Activated CD4-positive, alpha-beta T cell treated with anti-CD3 and anti-CD28 coated beads, Interleukin-2, Interleukin-6, amounts not matched to agents 100 ng/mL and 50 ng/mL, durations not matched to agents 16 hours and 8 hours (primary cell): Measurements from ENCODE around the gene IFTAP.
"Not testable (repeated sequence)": the region's sequence is repeated elsewhere in the genome, so short reads cannot be mapped to it uniquely, and the experiment has no call there.

Source experiments
- DNase-seq: peaks from one replicate; pipeline ENCODE4 v3.0.0-alpha.2; 2020

IFTAP gene

GRCh38 chr11:36657610-36658267, 63.4 kb downstream of the IFTAP start:
- DNase-seq, result no peak

DNA sequence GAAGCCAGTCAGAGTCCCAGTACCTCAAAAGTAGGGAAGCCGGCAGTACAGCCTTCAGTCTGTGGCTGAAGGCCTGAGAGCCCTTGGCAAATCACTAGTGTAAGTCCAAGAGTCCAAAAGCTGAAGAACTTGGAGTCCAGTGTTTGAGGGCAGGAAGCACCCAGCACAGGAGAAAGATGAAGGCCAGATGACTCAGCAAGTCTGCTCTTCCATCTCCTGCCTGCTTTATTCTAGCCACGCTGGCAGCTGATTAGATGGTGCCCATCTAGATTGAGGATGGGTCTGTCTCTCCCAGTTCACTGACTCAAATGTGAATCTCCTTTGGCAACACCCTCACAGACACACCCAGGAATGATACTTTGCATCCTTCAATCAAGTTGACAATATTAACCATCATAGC, 67.1 kb downstream of the IFTAP start:
- not testable (repeated sequence) for DNase-seq

DNA sequence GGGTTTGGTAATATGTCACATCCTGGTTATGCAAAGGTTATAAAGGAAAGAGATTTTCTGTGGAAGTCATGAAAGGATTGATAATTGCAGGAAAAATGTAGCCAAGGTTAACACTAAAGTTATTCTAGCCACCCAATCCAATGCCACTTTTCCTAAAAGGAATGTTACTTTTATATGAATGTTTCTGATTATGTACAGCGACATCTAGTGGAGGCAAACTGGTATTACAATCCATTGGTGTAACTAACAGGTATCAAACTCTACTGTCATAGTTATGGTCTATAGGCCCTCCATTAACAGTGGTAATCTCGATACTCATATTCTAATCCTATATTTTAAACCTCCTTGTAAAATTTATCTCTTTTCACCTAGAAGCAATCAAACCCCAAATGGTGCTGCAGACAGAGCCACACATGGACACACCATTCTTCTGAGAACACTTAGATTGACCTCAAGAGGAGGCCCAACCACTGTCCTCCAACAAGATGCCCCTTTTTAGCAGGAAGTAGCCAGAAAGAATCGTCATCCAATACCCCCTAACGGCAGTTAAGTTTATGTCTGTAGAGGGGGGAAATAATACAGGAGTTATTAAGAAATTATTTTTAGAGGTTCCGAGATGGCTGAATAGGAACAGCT, 78.6 kb downstream of the IFTAP start:
- peak; percentile 49 for DNase-seq

GRCh38 chr11:36679547-36679946, 85.2 kb downstream of the IFTAP start:
- not testable (repeated sequence) for DNase-seq

DNA sequence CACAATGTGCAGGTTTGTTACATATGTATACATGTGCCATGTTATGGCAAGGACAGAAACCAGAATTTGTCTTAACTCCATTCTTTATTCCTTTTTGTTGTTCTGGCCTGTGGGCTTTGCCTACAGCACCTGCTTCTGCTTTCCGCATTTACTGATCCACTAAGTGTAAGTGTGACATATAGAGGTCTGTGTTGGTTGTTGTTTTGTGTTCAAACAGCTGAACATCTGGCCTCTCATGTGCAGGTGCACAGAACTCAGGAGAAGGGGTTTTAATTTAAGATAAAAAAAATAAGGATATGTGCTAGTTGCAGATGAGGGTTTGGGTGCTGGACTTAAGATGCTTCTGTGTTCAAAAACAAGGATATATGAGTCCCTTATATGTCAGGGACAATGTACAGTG, 89.5 kb downstream of the IFTAP start:
- DNase-seq, result no peak

DNA sequence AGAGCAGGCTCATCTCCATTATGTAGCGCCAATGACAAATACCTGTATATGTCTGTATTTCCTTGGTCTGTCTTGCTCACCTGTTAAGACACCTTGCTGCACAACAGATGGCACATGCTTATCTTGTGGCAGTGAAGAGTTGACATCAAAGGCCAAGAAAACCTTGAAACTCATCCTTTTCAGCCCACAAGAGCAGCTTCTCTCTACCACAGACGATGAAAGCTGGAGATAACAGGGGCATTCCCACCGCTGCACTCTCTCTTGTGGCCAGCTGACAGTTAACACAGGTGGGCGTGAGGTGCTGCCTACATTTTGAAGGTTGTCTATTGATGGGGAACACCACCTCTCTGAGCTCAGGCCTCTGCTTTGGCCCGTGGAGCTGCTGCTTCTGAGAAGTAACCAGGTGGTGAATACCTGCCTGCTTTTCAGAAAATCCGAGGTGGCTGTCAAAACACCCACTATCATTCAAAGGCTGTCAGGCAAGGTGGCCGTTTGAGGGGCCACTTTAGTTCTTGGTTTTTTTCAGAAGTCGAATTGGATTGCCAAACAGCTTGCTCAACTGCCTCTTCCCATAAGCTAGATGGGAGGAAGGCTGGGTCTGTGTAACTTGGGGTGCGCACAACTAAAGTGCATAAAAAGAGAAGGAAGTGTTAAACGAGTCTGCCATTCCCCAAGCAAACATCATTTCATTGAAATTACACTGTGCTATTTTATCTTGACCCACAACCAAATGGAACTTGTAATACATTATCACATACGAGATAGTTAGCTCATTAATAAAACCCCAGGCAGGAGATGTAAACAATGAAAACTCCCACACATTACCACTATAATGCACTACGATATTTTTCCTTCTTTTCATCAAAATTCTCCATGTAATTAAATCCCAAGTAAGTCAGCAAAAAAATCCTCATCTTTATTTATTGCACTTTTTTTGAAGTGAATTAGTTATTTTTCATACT, 90.8 kb downstream of the IFTAP start:
- peak; percentile 1 for DNase-seq

DNA sequence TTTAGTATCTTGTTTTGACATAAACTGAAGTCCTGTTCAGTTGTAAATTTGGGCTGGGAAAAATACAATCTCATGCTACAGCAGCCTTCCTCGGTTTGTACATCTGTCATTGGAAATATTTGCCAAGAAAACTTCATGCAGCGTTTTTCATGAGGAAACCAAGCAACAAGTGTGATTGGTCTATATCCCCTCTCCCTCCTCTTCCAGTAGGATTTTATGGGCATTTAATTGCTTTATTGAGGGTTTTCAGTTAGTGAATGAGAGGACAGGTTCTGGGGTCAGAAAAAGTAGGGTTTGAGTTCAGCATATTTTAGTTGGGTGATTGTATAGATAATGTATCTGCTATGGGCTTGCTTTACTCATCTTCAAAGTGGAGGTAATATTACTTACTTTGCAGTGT, 93.8 kb downstream of the IFTAP start:
- no peak for DNase-seq

DNA sequence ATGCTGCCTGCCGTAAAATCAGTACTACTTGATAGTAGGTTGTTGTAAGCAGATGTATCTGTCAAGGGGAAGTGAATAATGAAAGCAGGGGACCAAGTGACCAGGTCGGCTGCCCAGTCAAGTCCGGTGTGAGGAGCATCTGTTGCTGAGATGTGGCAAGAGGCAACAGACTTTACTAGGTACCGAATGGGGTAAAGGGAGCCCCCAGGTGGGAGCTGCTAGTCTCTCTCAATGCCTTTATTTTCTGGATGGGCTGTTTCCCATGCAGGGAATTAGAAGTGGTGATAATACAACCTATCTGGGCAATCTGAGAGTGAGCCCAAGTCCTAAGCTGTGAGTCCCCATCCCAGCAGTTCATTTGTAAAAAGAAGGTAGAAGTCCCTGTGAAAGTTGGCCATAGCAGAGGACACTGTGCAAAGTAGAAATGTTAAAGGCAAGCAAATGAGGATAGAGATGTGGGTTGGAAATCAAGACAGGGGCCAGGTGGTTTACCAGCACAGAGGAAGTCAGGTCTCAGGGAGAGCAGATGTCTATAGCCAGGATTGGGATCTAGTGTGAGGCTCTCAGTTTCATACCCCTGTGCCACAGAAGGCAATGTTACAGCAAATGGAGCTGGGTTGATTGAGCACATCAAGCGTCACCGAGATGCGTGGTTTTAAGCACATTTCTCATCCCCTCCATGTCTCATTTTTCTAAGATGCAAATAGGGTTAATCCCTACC, 94.4 kb downstream of the IFTAP start:
- DNase-seq, result no peak

GRCh38 chr11:36689442-36689841, 95.1 kb downstream of the IFTAP start:
- DNase-seq, result no peak

GRCh38 chr11:36692704-36693103, 98.4 kb downstream of the IFTAP start:
- no peak for DNase-seq

DNA sequence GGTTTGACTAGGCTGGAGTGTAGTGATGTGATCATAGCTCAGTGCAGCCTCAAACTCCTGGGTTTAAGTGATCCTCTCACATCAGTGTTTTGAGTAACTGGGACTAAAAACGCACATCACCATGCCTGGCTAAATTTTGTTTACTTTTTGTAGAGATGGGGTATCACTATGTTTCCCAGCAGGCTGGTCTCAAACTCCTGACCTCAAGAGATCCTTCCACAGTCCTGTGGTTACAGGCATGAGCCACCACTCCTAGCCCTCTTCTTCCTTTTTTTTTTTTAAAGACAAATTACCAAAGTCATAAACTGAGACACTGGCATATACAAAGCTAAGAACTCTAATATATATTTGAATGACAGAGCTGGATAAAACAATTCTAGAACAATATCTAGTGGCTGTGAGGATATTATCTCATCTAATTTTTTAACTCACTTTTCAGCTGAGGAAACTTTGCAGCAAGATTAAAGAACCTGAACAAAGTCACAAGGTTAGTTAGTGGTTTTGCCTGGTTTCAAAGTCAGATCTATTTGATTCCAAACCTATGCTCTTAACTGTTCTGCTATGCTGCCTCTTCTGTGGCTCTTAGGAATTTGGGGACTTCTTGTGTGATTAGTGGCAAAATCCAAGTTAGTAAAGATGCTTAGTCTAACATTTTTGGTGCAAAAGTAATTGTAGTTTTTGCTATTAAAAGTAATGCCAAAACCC, 99.0 kb downstream of the IFTAP start:
- no peak for DNase-seq

- DNase-seq, result no peak
These were observed 100.8 kb downstream of the IFTAP start for GRCh38 chr11:36695111-36695510.

- DNase-seq, result no peak
These were observed 101.3 kb downstream of the IFTAP start for GRCh38 chr11:36695571-36695970.

GRCh38 chr11:36696550-36696949, 102.2 kb downstream of the IFTAP start:
- DNase-seq, result no peak

GRCh38 chr11:36699271-36699670, 105.0 kb downstream of the IFTAP start:
- DNase-seq, result no peak

DNA sequence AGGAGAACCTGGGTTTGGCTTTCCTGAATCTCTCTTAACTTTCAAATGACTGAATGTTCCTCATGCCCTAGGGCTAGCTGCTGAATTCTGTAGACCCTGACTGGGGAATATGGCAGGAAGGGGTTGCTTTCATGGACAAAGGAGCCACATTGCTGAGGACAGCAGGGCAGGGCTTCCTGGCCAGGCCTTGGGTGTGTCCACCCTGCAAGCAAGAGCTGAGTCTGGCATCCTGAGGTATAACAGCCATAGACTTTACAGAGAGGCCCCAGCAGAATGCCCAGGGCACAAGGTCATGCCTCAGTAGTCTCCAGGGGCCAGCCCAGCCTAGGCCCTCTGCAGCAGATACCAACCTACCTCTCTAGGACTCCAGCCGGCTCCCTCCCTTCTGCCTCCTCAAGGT, 105.9 kb downstream of the IFTAP start:
- no peak for DNase-seq

DNA sequence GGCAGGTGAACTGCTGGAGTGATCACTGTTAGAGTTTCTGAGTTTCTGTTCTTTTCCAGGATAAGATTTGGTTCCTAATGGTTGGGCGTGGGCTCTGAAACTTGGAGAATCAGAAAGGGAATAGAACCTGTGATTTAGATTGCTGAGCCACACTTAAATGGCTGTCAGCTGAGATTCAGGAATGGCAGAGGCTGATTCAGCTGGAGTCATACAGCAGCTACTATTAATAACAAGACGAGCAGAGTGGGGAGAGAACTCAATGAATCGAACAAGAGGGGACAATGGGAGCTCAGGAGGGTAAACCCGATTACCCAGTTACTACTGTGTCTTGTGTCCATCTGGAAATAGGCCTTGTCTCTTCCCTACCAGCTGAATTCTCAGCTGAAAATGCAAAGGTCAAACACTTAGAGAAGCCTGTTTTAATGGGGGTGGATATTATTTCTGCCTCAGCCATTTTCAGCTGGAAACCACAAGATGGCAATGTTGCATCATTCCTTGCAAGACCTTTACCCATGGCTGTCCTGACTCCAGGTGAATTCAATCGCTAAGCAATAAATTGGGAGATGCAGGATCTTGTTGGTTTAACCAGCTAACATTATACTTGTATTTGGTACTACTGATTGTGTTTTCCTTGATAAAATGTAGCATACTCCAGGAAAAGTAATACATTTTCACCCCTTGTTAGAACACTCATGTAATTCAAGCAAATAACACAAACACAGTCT, 108.2 kb downstream of the IFTAP start:
- peak; percentile 48 for DNase-seq

- no peak for DNase-seq
These were observed 108.7 kb downstream of the IFTAP start for GRCh38 chr11:36703055-36703404.
